Activated naive CD8-positive, alpha-beta T cell treated with anti-CD3 and anti-CD28 coated beads for 36 hours (primary cell): ENCODE data around the gene ACER3. TPM values are rescaled to one million over a fixed set of nuclear protein-coding genes. Genes with fewer than 3 reads are reported as not detected.

Source experiments
- DNase-seq: peaks from one replicate; pipeline ENCODE4 v3.0.0; 2021
- H3K27ac Mint-ChIP-seq: one replicate; pipeline ENCODE4 v1.8.0; 2022; ENCODE audit warnings: mild to moderate bottlenecking, moderate library complexity, mixed read lengths
- H3K27me3 Mint-ChIP-seq: one replicate; pipeline ENCODE4 v1.8.0; 2022; ENCODE audit warnings: mild to moderate bottlenecking, mixed read lengths
- H3K36me3 Mint-ChIP-seq: one replicate; pipeline ENCODE4 v1.8.0; 2021; ENCODE audit warnings: mild to moderate bottlenecking, mixed read lengths
- H3K4me1 Mint-ChIP-seq: one replicate; pipeline ENCODE4 v1.8.0; 2021; ENCODE audit warnings: mixed read lengths
- H3K4me3 Mint-ChIP-seq: one replicate; pipeline ENCODE4 v1.8.0; 2022; ENCODE audit warnings: mild to moderate bottlenecking, moderate library complexity, mixed read lengths
- H3K9me3 Mint-ChIP-seq: one replicate; pipeline ENCODE4 v1.8.0; 2022; ENCODE audit warnings: mixed read lengths
- total RNA-seq, 2 experiments: library from RNA; stranded (reverse); gene quantifications; one replicate each; pipeline ENCODE4 v1.2.3, GENCODE V29; 2021

The ACER3 gene
- total RNA-seq, 2 experiments from 2014 or later = 10.7 to 11.6 TPM

GRCh38 chr11:77066229-77067042 is 205.7 kb downstream of the ACER3 start, which contains the start of gene CAPN5:
Gene CAPN5, plus strand, starts transcription at chr11:77066971. Its CDS starts 17,916 bp downstream, at chr11:77084887.
- Mint-ChIP-seq H3K27ac (peak within 1 kb of the TSS; percentile 86), H3K4me1 (peaks cover 12% of the 10 kb centered on the region), H3K9me3 (no peaks in the 10 kb centered on the region), H3K36me3 (no peaks in the 10 kb centered on the region), H3K4me3 (peak within 1 kb of the TSS; percentile 85), H3K27me3 (no peaks in the 10 kb centered on the region)
- peak; percentile 95 for DNase-seq

- Mint-ChIP-seq H3K9me3 (no peaks in the 10 kb centered on the region), H3K27ac (peak overlapping the region; percentile 54), H3K36me3 (no peaks in the 10 kb centered on the region), H3K27me3 (no peaks in the 10 kb centered on the region), H3K4me1 (peaks cover 24% of the 10 kb centered on the region), H3K4me3 (peak overlapping the region; percentile 79)
- DNase-seq = no peak
Observed at GRCh38 chr11:77067861-77068443, 207.2 kb downstream of the ACER3 start.

- DNase-seq = no peak
- Mint-ChIP-seq H3K9me3 (no peaks in the 10 kb centered on the region), H3K27ac (no peak overlapping the region), H3K36me3 (no peaks in the 10 kb centered on the region), H3K27me3 (no peaks in the 10 kb centered on the region), H3K4me1 (peaks cover 29% of the 10 kb centered on the region), H3K4me3 (no peak overlapping the region)
Observed at GRCh38 chr11:77068457-77069335, 208.0 kb downstream of the ACER3 start.

- H3K36me3 Mint-ChIP-seq = no peaks in the 10 kb centered on the region
- DNase-seq = no peak
- H3K4me3 Mint-ChIP-seq = no peak overlapping the region
Observed at GRCh38 chr11:77069336-77069968, 208.7 kb downstream of the ACER3 start.

GRCh38 chr11:77069969-77070582 is 209.4 kb downstream of the ACER3 start:
- H3K9me3 Mint-ChIP-seq = no peaks in the 10 kb centered on the region
- no peak overlapping the region for H3K27ac Mint-ChIP-seq
- H3K27me3 Mint-ChIP-seq = no peaks in the 10 kb centered on the region
- no peak overlapping the region for H3K4me3 Mint-ChIP-seq
- no peaks in the 10 kb centered on the region for H3K36me3 Mint-ChIP-seq
- H3K4me1 Mint-ChIP-seq = peaks cover 29% of the 10 kb centered on the region
- DNase-seq = no peak

More at GRCh38 chr11:77069336-77069968, 208.7 kb downstream of the ACER3 start:
- no peak overlapping the region for H3K27ac Mint-ChIP-seq
- H3K9me3 Mint-ChIP-seq = no peaks in the 10 kb centered on the region
- H3K4me1 Mint-ChIP-seq = peaks cover 29% of the 10 kb centered on the region
- no peaks in the 10 kb centered on the region for H3K27me3 Mint-ChIP-seq

GRCh38 chr11:77071077-77071476 is 210.4 kb downstream of the ACER3 start:
- Mint-ChIP-seq H3K4me3 (no peak overlapping the region), H3K9me3 (no peaks in the 10 kb centered on the region), H3K27me3 (no peaks in the 10 kb centered on the region), H3K27ac (no peak overlapping the region), H3K36me3 (no peaks in the 10 kb centered on the region), H3K4me1 (peaks cover 24% of the 10 kb centered on the region)
- DNase-seq = no peak

DNA sequence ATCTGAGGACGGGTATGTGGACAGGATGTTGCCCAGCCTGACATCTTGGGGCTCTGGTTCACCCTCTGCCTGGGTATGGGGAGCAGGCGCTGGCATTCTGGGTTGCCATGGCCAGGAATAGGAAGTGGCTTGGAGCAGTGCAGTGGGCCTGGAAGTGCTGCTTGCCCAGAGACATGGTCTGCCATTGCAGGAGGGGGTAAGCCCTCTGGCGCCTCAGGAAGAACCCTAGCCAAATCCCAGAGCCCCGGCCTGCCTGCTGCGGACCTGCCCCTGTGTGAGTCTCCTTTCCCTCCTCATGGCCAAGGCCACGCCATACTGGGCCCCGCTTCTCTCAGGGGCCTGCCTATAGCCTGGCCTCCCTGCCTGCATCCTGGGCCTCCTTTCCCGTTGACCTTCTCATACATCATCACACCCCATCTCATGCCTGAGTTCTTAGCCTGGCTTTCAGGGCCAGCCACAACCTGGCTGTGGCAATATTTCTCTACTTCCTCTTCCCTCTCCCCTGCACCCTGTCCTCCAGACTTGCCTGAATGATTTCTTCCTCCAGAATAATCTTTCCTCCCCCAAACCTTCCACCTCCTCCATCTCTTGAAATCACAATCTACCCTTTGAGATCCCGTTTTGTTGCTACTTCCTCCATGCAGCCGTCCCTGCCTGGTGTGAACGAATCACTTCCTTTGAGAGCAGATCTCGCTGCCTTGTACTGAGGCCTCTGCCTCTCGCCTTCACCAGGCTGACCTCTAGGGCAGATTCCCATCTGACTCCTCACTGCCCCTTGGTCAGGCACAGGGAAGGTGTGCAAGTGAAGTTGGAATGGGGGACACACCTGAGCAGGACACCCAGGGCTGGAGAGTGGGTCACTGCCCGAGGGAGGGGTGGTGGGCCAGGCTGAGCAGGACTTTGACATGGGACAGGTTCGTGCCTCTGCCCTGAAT is 211.2 kb downstream of the ACER3 start:
- no peak for DNase-seq
- H3K4me3 Mint-ChIP-seq = no peak overlapping the region
- H3K9me3 Mint-ChIP-seq = no peaks in the 10 kb centered on the region
- H3K27me3 Mint-ChIP-seq = no peaks in the 10 kb centered on the region
- H3K27ac Mint-ChIP-seq = peak overlapping the region; percentile 17
- H3K36me3 Mint-ChIP-seq = no peaks in the 10 kb centered on the region
- peaks cover 26% of the 10 kb centered on the region for H3K4me1 Mint-ChIP-seq

GRCh38 chr11:77072851-77073327 is 212.2 kb downstream of the ACER3 start:
- Mint-ChIP-seq H3K27me3 (no peaks in the 10 kb centered on the region), H3K9me3 (peaks cover under 1% of the 10 kb centered on the region), H3K4me1 (peaks cover 21% of the 10 kb centered on the region), H3K27ac (no peak overlapping the region), H3K36me3 (no peaks in the 10 kb centered on the region), H3K4me3 (no peak overlapping the region)
- no peak for DNase-seq

DNA sequence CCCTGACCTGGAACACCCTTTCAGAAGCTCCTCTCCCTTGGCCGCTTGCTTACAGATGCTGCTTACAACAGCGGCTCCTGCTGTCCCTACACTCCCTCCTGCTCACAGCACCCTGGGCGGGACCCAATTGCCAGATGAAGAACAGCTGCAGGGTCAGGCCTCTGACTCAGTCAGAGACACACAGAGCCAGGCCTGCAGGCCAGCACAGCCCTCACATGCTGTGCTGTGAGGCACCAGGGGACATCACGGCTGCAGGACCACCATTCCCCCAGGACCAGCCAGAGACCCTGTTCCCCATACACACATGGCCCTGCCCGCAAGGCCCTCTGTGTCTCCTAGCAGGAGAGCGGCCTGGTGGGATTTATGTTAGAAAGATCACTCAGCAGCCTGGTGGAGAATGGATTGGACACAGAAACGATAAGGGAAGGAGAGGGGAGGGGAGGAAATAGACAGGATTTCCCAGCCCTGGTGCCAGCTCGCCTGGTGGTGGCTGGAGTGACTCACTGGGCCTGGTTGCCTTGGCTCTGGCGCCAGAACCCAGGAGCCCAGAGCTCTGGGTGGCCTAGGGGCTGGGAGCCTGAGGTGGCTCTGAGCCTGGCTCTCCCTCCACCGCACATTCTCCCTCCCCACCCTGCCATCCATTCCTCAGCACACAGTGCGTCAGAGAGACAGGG is 212.7 kb downstream of the ACER3 start:
- Mint-ChIP-seq H3K4me1 (peaks cover 21% of the 10 kb centered on the region), H3K27ac (no peak overlapping the region), H3K27me3 (no peaks in the 10 kb centered on the region), H3K4me3 (no peak overlapping the region), H3K36me3 (no peaks in the 10 kb centered on the region), H3K9me3 (peaks cover 6% of the 10 kb centered on the region)
- DNase-seq = no peak

DNA sequence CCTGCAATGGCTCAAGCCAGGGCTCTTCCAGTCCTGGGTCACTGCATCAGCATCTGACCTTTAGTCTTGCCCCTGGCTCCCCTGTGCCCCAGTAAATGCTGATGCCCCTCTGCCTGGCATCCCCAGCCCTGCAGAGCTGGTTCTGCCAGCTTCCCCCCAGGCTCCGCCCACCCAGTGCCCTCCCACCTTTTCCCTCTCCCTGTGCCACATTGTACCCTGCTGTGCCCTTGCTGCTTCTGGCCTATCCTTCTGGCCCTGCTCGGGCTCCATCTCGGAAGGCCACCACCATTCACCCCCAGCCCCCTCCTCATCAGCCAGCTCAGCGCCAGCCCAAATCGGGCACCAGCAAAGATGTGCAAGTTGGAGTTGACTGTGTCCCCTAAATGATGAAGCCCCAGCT is 213.5 kb downstream of the ACER3 start:
- no peaks in the 10 kb centered on the region for H3K36me3 Mint-ChIP-seq
- H3K9me3 Mint-ChIP-seq = peaks cover 11% of the 10 kb centered on the region
- DNase-seq = no peak

DNA sequence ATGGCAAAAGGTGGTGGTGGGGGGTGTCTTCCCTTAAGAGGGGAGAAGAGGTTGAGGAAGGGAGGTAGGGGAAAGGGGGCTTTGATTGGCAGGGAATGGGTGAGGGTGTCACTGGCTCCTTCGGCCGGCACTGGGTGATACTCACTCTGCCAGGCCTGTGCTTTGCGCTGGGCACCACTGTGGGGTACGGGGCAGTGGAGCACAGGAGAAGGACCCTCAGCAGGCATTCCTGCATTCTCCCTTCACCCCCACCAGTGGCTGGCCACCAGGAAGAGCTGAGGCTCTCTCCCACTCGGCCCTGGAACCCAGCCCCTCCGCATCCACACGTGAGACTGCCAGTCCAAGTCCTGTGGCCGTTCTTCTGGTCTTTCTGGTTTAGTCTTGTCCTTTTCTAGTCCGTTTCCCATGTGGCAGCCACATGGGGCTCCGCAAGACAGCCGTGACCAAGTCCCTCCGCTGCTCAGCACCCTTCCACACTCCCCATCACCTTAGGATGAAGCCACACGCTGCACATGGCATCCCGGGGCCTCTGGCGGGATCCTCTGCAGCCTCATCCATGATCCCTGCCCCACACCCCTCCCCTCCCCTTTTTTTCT is 214.0 kb downstream of the ACER3 start:
- H3K27me3 Mint-ChIP-seq = no peaks in the 10 kb centered on the region
- DNase-seq = no peak
- peaks cover 21% of the 10 kb centered on the region for H3K4me1 Mint-ChIP-seq
- no peak overlapping the region for H3K4me3 Mint-ChIP-seq
- H3K36me3 Mint-ChIP-seq = no peaks in the 10 kb centered on the region
- H3K9me3 Mint-ChIP-seq = peaks cover 11% of the 10 kb centered on the region
- no peak overlapping the region for H3K27ac Mint-ChIP-seq

More for the DNA sequence above, 213.5 kb downstream of the ACER3 start:
- Mint-ChIP-seq H3K4me1 (peaks cover 19% of the 10 kb centered on the region), H3K27ac (no peak overlapping the region), H3K27me3 (no peaks in the 10 kb centered on the region), H3K4me3 (no peak overlapping the region)

GRCh38 chr11:77075425-77075905 is 214.7 kb downstream of the ACER3 start:
- Mint-ChIP-seq H3K4me3 (no peak overlapping the region), H3K4me1 (peaks cover 25% of the 10 kb centered on the region), H3K27ac (no peak overlapping the region), H3K9me3 (peaks cover 11% of the 10 kb centered on the region), H3K36me3 (no peaks in the 10 kb centered on the region), H3K27me3 (no peaks in the 10 kb centered on the region)
- DNase-seq = no peak
